GM12878 (cell line): ENCODE measurements around the gene ARHGAP22.

Experiments
- CBFB ChIP-seq: IDR thresholded peaks from 2 replicates; pipeline ENCODE4 v1.6.1; 2016; ENCODE audit warnings: antibody characterized with exemption, low read depth
- CREM ChIP-seq: IDR thresholded peaks from 2 replicates; pipeline ENCODE4 v1.6.1; 2014; ENCODE audit warnings: antibody characterized with exemption, low read depth
- EGR1 ChIP-seq, 2 experiments: IDR thresholded peaks; 1 replicate in 1 of 2; 2 replicates in 1 of 2; pipeline ENCODE4 v1.6.1; 2011 to 2012; ENCODE audit warnings: low read depth in 2 of 2, low read length in 2 of 2, borderline replicate concordance in 1 of 2, mild to moderate bottlenecking in 1 of 2, moderate library complexity in 1 of 2
- NRF1 ChIP-seq: conservative IDR thresholded peaks from 2 replicates; pipeline ENCODE4 v1.6.1; 2011; ENCODE audit warnings: mild to moderate bottlenecking, low read depth, low read length, improper control_type of control experiment
- POLR2A ChIP-seq: IDR thresholded peaks from 2 replicates; pipeline ENCODE4 v1.6.1; 2011; ENCODE audit warnings: low read depth, mild to moderate bottlenecking, low read length
- TCF12 ChIP-seq: IDR thresholded peaks from 2 replicates; pipeline ENCODE4 v1.6.1; 2011; ENCODE audit warnings: low read depth, mild to moderate bottlenecking, low read length
- ZSCAN29 ChIP-seq: fragments of 450-650 bp; IDR thresholded peaks from 2 replicates; pipeline ENCODE4 v1.6.1; 2017; ENCODE audit warnings: mild to moderate bottlenecking, moderate library complexity
- TF ChIP-seq, protein P1 (sequence below), 3 experiments: IDR thresholded peaks in 2 of 3; conservative IDR thresholded peaks in 1 of 3; 2 replicates each; pipeline ENCODE4 v1.5.1; 2011; ENCODE audit warnings: low read depth in 3 of 3, low read length in 3 of 3, mild to moderate bottlenecking in 3 of 3, control low read depth in 2 of 3, moderate library complexity in 2 of 3, inconsistent platforms in 1 of 3, mixed read lengths in 1 of 3; ENCODE audit not compliant: control insufficient read depth in 2 of 3, insufficient read depth in 1 of 3; ENCODE audit errors: extremely low read depth in 1 of 3

DNA sequence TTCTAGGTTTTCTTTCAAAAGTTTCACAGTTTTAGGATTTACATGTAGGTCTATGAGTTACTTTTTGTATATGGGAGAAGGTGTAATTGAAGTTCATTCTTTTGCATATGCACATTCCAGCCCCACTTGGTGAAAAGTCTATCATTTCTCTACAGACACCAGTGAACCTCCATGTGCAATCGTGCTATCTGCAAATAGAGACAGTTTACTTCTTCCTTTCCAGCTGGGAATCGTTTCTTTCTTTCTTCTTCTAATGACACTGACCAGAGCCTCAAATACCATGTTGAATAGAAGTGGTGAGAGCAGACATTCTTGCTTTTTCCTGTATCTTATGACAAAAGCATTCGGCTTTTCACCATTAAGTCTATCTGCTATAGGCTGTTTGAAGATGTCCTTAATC is 122.7 kb downstream of the ARHGAP22 start:
- TF ChIP-seq NRF1 = no peak
- TF ChIP-seq EGR1 (IDR thresholded peaks at IDR 0.05; ENCODE audit: borderline replicate concordance in 1 of 2, low read depth in 2 of 2, low read length in 2 of 2) = no peak
- no peak for TF ChIP-seq POLR2A
- no peak for TF ChIP-seq CBFB
- no peak for TF ChIP-seq TCF12
- TF ChIP-seq, protein P1, sequence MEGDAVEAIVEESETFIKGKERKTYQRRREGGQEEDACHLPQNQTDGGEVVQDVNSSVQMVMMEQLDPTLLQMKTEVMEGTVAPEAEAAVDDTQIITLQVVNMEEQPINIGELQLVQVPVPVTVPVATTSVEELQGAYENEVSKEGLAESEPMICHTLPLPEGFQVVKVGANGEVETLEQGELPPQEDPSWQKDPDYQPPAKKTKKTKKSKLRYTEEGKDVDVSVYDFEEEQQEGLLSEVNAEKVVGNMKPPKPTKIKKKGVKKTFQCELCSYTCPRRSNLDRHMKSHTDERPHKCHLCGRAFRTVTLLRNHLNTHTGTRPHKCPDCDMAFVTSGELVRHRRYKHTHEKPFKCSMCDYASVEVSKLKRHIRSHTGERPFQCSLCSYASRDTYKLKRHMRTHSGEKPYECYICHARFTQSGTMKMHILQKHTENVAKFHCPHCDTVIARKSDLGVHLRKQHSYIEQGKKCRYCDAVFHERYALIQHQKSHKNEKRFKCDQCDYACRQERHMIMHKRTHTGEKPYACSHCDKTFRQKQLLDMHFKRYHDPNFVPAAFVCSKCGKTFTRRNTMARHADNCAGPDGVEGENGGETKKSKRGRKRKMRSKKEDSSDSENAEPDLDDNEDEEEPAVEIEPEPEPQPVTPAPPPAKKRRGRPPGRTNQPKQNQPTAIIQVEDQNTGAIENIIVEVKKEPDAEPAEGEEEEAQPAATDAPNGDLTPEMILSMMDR (IDR thresholded peaks at IDR 0.05 in 2 of 3, conservative IDR thresholded peaks at IDR 0.05 in 1 of 3; ENCODE audit: control insufficient read depth in 2 of 3, extremely low read depth in 1 of 3, insufficient read depth in 1 of 3, low read depth in 3 of 3, low read length in 3 of 3) = no peak
- TF ChIP-seq ZSCAN29 = no peak
- TF ChIP-seq CREM = no peak
